ENCODE measurements around the gene MAP2.

MAP2 gene, protein sequence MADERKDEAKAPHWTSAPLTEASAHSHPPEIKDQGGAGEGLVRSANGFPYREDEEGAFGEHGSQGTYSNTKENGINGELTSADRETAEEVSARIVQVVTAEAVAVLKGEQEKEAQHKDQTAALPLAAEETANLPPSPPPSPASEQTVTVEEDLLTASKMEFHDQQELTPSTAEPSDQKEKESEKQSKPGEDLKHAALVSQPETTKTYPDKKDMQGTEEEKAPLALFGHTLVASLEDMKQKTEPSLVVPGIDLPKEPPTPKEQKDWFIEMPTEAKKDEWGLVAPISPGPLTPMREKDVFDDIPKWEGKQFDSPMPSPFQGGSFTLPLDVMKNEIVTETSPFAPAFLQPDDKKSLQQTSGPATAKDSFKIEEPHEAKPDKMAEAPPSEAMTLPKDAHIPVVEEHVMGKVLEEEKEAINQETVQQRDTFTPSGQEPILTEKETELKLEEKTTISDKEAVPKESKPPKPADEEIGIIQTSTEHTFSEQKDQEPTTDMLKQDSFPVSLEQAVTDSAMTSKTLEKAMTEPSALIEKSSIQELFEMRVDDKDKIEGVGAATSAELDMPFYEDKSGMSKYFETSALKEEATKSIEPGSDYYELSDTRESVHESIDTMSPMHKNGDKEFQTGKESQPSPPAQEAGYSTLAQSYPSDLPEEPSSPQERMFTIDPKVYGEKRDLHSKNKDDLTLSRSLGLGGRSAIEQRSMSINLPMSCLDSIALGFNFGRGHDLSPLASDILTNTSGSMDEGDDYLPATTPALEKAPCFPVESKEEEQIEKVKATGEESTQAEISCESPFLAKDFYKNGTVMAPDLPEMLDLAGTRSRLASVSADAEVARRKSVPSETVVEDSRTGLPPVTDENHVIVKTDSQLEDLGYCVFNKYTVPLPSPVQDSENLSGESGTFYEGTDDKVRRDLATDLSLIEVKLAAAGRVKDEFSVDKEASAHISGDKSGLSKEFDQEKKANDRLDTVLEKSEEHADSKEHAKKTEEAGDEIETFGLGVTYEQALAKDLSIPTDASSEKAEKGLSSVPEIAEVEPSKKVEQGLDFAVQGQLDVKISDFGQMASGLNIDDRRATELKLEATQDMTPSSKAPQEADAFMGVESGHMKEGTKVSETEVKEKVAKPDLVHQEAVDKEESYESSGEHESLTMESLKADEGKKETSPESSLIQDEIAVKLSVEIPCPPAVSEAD (N-terminal part only)

GRCh38 chr2:209423562-209424198, at the start of gene MAP2:
MAP2 (plus strand) TSS chr2:209424047; CDS start chr2:209653171, 229,124 bp downstream.
- peak; percentile 84 for DNase-seq

DNA sequence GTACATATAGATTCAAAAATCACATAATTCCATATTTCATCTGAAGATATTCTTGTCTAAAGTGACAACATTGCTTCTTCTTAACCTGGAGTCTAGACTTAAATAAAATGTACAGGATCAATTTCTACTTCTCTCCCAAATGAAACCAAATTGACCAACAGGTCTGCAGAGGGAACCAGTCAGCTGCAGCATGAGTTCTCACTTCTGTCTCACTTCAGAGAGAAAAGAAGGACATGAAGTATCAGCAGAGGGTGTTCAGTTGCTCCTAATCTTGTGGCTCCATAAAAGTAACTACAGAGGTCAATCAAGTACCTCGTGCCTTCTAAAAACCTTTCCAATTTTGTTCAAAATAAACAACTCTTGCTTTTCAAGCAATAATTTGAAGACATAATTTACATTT, 47.2 kb upstream of the MAP2 start:
- no peak for DNase-seq

GRCh38 chr2:209380293-209380692, 43.6 kb upstream of the MAP2 start:
- peak; percentile 25 for DNase-seq

DNA sequence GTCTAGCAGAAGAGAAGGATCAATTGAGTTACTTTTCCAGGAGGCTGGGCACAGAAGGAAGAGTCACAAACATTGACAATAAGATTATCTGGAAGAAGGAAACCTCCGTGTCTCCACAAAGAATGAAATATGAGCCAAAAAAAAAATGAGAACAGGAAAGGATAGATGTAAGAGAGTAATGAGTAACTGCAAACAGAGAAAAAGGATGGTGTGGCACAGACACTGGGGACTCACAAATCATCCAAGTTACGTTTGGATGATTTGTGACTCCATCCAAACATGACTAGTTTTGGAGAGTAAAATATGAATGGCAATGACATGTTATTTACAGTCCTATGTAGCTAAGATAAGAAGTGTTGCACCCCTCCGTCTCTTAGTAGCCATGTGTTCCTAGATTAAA, 42.8 kb upstream of the MAP2 start:
- no peak for DNase-seq

DNA sequence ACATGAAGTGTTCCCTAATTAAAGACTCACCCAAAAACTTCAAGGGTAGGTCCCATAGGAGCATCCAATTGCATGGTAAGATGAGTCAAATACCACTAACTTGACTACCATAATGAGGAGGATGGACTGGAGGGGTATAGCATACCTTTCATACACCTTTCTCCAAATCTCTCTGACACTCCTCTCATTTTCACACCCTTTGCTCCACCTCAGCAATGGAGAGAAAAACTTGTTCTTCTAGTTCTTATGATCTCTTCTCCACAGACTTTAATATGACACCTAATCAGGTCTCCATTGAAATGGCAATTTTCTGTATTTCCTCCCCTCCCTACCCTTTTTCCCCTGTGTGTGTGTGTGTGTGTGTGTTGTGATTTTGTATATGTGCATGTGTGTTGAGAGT, 41.1 kb upstream of the MAP2 start:
- DNase-seq, result no peak

- peak; percentile 27 for DNase-seq
Observed at GRCh38 chr2:209383212-209383611, 40.6 kb upstream of the MAP2 start.

DNA sequence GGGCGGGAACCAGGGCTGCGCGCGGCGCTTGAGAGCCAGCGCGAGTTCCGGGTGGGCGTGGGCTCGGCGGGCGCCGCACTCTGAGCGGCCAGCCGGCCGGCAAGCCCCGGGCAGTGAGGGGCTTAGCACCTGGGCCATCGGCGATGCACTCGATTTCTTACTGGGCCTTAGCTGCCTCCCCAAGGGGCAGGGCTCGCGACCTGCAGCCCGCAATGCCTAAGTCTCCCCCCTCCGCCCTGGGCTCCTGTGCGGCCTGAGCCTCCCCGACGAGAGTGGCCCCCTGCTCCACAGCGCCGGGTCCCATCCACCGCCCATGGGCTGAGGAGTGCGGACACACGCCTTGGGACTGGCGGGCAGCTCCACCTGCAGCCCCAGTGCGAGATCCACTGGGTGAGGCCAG, 36.5 kb upstream of the MAP2 start:
- no peak for DNase-seq

GRCh38 chr2:209388446-209389037, 35.3 kb upstream of the MAP2 start:
- DNase-seq, result no peak

- DNase-seq, result peak; percentile 15
Observed at GRCh38 chr2:209389171-209389618, 34.7 kb upstream of the MAP2 start.

GRCh38 chr2:209390839-209391238, 33.0 kb upstream of the MAP2 start:
- no peak for DNase-seq

- DNase-seq, result no peak
Observed at GRCh38 chr2:209391776-209392401, 32.0 kb upstream of the MAP2 start.

GRCh38 chr2:209395229-209395628, 28.6 kb upstream of the MAP2 start:
- DNase-seq, result no peak

DNA sequence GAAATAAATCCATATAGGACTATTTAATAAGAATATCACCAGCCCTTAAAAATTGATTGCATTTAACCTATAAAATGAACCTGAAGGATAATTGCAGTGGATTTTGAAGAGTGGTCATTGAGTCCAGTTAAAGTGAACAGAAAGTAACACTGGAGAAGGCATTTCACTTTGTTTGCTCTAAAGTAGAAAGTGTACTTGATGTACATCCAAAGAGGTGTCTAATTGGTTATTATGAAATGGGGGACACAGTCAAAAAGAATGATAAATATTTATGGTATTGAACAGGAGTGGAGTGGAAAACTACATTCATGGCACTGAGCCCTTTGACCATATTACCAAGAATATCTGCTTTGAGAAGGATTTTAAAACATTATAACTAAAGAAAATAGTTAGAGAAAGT, 28.2 kb upstream of the MAP2 start:
- DNase-seq, result no peak

DNA sequence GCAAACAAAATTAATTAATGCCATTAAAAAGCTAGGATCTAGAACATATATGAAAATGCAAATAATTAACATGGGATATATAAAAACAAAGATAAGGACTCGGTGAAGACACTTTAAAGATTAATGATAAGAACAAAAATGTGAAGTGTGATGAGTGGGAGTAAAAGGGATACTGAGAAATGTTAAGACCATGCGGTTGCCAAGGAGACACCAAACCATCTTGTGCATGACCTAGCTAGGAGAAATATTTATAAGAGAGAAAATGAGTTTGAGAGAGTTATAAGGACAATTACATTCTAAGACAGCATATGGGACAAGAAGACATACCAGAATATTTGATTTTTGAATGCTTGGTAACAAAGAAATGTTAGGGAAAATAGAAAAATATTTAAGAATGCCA, 25.4 kb upstream of the MAP2 start:
- DNase-seq, result no peak

DNA sequence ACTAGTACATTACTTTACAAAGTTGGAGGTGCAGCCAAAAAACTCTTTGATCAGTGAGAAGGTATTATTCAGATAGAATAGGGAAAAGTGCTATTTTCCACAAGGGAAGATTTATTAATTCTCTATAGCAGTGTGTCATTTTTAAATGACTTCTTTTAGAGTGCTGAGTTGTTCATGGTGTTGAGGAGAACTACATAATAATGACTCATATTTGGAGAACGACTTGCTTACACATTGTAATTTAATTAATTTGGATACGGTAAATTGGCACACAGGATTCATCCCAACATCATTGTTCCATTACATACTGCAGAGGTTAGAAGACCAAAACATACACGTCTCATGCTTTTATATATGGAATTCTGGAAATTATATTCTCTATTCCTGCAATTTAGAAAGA, 22.1 kb upstream of the MAP2 start:
- DNase-seq, result no peak

- no peak for DNase-seq
Observed at GRCh38 chr2:209411296-209411695, 12.6 kb upstream of the MAP2 start.

GRCh38 chr2:209411718-209412117, 12.1 kb upstream of the MAP2 start:
- no peak for DNase-seq

DNA sequence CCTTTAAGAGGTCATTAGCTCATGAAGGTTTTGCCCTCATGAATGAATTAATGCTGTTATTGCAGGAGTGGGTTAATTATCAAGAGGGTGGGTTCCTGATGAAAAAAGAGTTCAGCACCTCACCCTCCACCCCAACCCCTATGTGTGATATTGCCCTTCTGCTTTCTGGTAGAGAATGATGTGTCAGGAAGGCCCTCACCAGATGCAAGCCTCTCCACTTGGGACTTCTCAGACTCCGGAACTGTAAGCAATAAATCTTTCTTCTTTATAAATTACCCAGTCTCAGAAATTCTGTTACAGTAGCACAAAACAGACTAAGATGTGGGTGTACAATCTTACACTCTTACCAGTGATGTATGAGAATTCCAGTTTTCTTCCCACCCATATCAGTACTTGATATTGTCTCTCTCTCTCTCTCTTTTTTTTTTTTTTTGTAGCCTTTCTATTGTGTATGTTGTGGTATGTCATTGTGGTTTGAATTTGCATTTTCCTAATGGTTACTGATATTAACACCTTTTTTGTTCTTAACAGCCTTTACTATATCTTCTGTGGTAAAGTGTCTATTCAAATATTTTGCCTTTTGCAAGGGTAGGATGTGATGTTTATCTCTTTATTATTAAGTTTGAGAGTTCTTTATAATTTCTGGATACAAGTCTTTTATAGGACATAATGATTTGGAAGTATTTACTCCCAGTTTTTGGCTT, 10.4 kb upstream of the MAP2 start:
- no peak for DNase-seq

GRCh38 chr2:209416913-209417312, 6.9 kb upstream of the MAP2 start:
- no peak for DNase-seq

GRCh38 chr2:209422191-209422754, 1.6 kb upstream of the MAP2 start:
- no peak for DNase-seq

DNA sequence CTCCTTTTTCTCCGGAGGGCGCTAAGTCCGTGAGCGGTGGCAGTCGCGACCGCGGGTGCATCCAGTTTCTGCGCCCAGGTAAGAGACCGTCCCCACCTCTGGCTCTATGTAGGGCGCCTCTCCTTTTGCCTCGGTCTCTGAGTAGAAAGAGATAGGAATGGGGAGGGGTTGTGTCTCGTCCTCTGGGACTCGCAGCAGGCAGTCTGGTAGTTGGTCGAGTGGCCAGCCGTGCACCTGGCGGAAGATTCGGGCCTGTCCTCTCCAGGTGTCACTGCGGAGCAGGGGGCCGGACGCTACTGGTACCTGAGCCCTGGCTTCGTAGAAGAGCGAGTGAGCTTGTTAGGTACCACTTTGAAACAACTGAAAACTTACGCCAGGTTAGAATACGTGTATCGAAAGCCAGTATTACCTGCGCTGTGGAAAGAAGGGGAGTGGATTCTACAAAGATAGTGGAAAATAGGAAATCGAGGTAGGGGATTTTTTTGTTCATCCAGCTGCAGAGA, 403 bp downstream of the MAP2 start:
- peak; percentile 73 for DNase-seq
